Stimulated activated CD8-positive, alpha-beta memory T cell treated with anti-CD3 and anti-CD28 coated beads, Interleukin-2, amount 100 ng/mL, for 48 hours (primary cell): ENCODE results near the gene CERS4.
A peak's percentile ranks its signal among the peaks of the same experiment; 100 is the strongest.
"Not testable (repeated sequence)": the region's sequence is repeated elsewhere in the genome, so short reads cannot be mapped to it uniquely, and the experiment has no call there.

Source experiments
- DNase-seq, 2 donors: peaks; one replicate each; pipeline ENCODE4 v3.0.0-alpha.2; 2020; ENCODE audit warnings: low read depth in 2 of 2

The CERS4 gene

GRCh38 chr19:8208922-8209461 lies at the start of gene CERS4:
CERS4 (plus strand) TSS chr19:8209370; CDS start chr19:8251077, 41,707 bp downstream.
- peak; percentile 61 to 67 for DNase-seq

GRCh38 chr19:8161135-8161646 lies 48.0 kb upstream of the CERS4 start:
- peak in 1 of 2 donors; percentile 28 for DNase-seq

GRCh38 chr19:8163759-8164158 lies 45.4 kb upstream of the CERS4 start:
- DNase-seq: no peak

GRCh38 chr19:8167985-8168384 lies 41.2 kb upstream of the CERS4 start:
- no peak for DNase-seq

GRCh38 chr19:8168537-8168936 lies 40.6 kb upstream of the CERS4 start:
- DNase-seq: no peak

- no peak for DNase-seq
Measured at GRCh38 chr19:8174706-8175105, 34.5 kb upstream of the CERS4 start.

- DNase-seq: no peak
Measured at GRCh38 chr19:8180018-8180417, 29.2 kb upstream of the CERS4 start.

- no peak for DNase-seq
Measured at GRCh38 chr19:8184274-8184673, 24.9 kb upstream of the CERS4 start.

- DNase-seq: no peak
Measured at GRCh38 chr19:8185343-8186068, 23.7 kb upstream of the CERS4 start.

- no peak for DNase-seq
Measured at GRCh38 chr19:8192221-8192820, 16.8 kb upstream of the CERS4 start.

GRCh38 chr19:8194528-8195267 lies 14.5 kb upstream of the CERS4 start:
- DNase-seq: peak in 1 of 2 donors; percentile 10

- no peak for DNase-seq
Measured at GRCh38 chr19:8196271-8196927, 12.8 kb upstream of the CERS4 start.

- DNase-seq: not testable (repeated sequence)
Measured at GRCh38 chr19:8203288-8204120, 5.7 kb upstream of the CERS4 start.

GRCh38 chr19:8204961-8205360 lies 4.2 kb upstream of the CERS4 start:
- no peak for DNase-seq

- DNase-seq: no peak
Measured at GRCh38 chr19:8206147-8207087, 2.8 kb upstream of the CERS4 start.

- DNase-seq: not testable (repeated sequence)
Measured at GRCh38 chr19:8207326-8207725, 1.8 kb upstream of the CERS4 start.

GRCh38 chr19:8208119-8208921 lies 850 bp upstream of the CERS4 start:
- no peak for DNase-seq

- DNase-seq: peak; percentile 60 to 64
Measured at GRCh38 chr19:8209462-8210378, 550 bp downstream of the CERS4 start.
